GM15510 (cell line): ENCODE data around the gene NARS2.

Experiments
- POLR2A ChIP-seq: IDR thresholded peaks from 3 replicates; pipeline ENCODE4 v1.6.1; 2011; ENCODE audit warnings: borderline replicate concordance; ENCODE audit not compliant: insufficient read length; ENCODE audit errors: extremely low read depth

Gene NARS2

DNA sequence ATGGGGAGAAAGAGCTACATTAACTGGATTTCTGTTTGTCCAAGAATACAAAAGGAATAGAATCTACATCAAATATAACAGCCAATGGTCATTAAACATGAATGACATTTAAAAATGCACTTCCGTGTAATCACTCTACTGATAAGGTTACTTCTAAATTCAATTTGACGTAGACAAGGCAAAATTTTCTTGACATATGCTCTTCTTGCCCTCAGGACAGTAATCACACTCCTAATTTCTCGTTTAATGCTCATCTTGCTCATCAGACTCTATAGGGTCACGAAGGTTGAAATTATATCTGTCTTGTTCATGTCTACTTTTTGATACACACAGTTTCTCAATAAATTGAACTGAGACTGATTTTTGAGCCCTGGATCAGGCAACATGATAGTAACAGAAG is 58.4 kb downstream of the NARS2 start:
- TF ChIP-seq POLR2A = no peak

DNA sequence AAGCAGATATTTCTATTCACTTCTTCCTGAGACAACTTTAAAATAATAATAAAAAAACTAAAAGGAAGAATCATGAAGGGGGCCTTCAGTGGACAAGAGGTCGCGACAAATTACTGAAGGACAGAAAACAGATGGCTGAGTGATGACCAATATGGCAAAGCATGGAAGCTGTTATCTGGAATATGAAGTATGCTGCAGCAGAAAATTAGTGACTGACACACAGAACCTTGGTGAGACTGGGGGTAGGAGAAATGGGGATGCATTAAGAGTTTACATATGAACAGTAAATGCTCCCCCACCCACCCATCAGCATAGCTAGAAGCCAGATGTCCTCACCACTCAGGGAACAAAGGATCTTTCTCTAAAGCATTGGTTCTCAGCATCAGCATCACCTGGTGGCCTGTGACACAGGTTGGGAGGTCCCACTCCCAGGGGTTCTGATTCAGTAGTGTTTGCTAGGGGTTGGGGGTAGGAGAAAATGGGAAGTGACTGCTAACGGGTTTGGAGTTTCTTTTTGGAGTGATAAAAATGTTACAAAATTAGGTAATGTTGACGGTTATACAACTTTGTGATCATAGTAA is 59.7 kb downstream of the NARS2 start:
- TF ChIP-seq POLR2A = no peak

DNA sequence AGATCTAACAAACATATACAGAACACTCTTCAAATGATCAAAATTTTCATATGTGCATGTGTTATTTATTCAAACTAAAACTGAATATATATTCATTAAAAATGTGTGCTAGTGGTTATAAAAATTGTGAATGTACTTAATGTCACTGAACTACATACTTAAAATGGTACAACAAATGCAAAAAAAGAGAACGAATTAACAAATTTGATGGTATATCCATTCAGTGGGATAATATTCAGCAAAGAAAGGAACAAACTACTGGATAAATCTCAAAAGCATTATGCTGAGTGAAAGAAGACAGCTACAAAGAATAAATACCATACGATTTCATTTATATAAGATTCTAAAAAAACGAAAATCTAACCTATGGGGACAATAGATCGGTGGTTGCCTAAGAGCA is 64.1 kb downstream of the NARS2 start:
- TF ChIP-seq POLR2A = no peak

DNA sequence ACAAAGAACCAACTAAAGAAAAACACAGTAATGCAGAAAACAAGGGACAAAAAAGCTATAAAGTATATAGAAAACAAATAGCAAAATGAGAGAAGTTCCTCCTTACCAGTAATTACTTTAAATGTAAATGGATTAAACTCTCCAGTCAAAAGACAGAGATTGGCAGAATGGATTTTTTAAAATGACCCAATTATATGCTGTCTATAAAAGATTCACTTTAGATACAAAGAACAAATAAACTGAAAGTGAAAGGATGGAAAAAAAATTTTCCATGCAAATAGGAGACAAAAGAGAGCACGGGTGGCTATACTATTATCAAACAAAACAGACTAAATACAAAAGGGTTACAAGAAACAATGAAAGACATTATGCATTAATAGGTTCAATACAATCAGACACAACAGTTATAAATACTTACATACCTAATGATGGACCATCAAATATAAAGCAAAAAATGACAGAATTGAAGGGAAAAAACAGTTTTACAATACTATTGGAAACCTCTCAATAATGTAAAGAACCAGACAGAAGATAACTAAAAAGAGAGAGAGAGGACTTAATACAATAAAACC is 64.6 kb downstream of the NARS2 start:
- TF ChIP-seq POLR2A = no peak

- no peak for TF ChIP-seq POLR2A
Measured at GRCh38 chr11:78504708-78505107, 70.0 kb downstream of the NARS2 start.

DNA sequence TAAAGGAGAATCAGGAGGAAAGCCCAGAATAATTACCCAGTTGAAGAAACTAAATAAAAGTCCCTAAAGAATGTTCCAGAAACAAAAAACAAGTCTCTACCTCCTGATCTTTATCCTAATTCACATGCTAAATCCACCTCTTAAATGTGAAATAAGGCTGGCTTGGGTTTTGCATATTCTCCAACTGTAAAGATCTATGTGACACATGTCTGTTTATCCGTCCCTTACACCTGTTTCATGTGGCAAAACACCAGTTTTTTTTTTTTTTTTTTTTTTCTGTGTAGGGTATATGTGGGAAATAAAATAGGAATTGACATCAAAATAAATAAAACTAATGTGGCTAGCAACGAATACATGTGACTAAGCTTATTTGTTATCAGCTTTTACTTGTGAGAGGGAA is 70.5 kb downstream of the NARS2 start:
- no peak for TF ChIP-seq POLR2A

DNA sequence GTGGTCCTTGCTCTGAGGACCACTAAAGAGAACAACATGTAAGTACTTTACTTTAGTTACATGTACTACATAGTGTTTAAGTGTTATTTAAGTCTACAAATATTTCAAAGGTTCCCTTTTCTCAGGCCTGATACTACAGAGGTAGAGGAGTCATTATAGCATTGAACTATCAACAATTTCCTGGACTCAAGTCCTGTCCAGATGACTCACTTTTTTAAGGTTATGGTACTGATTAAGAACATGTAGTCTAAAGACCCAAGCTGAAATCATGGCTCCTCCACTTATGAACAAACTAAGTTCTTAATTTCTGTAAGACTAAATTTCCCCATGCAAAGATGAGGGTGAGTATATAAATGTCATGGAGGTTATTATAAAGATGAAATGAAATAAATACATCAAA is 74.7 kb downstream of the NARS2 start:
- TF ChIP-seq POLR2A = no peak

GRCh38 chr11:78497293-78497692 is 77.4 kb downstream of the NARS2 start:
- no peak for TF ChIP-seq POLR2A

GRCh38 chr11:78493413-78493975 is 81.2 kb downstream of the NARS2 start:
- no peak for TF ChIP-seq POLR2A

- TF ChIP-seq POLR2A = no peak
Measured at GRCh38 chr11:78492973-78493372, 81.7 kb downstream of the NARS2 start.

DNA sequence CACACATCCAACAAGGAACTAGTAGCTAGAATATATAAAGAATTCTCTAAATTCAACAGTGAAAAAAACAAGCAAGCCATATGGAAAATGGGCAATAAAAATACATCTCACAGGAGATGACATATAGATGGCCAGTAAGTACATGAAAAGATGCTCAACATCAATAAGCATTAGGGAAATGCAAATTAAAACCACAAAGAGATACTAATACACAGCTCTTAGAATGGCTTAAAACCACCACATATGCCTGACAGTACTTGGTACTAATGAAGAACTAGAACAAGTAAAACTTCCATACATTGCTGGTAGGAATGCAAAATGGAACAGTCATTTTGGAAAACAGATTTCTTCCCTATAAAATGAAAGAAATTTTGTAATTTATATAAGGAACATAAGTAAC is 85.5 kb downstream of the NARS2 start:
- no peak for TF ChIP-seq POLR2A

GRCh38 chr11:78478536-78478935 is 96.1 kb downstream of the NARS2 start:
- TF ChIP-seq POLR2A = no peak

DNA sequence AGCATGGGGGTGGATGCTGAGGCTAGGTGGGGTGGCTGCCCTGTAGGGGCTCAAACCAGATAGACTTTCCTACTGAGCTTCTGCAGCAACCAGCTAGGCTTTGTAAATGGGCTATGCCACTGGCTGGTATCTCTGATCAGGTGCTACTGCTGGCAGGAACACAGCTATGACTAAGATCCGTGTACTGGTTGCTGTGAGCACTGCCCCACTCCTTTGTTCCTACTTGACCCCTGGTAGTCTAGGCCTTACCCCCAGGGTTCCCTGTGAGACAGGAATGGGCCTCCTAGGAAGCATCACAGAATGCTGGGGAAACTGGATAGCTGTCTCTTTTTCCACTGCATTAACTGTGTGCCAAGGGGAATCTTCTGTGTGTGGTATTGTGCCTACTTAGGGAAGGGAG is 98.6 kb downstream of the NARS2 start:
- no peak for TF ChIP-seq POLR2A

GRCh38 chr11:78474451-78474850 is 100.2 kb downstream of the NARS2 start:
- TF ChIP-seq POLR2A = no peak

DNA sequence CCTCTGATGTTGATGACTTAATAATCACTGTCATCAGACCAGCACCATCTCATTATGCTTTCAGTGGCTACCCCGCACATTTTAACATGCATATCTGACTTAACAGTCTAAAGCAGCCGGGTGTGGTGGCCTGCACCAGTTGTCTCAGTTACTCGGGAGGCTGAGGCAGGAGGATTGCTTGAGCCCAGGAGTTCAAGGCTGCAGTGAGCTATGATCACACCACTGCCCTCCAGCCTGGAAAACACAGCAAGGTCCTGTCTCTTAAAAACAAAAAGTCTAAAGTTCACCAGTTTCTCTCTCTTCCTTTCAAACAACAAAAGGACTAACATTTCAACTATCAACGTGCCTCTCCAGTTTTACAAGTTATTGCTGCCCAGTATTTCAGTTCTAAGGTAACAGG is 101.8 kb downstream of the NARS2 start:
- no peak for TF ChIP-seq POLR2A

DNA sequence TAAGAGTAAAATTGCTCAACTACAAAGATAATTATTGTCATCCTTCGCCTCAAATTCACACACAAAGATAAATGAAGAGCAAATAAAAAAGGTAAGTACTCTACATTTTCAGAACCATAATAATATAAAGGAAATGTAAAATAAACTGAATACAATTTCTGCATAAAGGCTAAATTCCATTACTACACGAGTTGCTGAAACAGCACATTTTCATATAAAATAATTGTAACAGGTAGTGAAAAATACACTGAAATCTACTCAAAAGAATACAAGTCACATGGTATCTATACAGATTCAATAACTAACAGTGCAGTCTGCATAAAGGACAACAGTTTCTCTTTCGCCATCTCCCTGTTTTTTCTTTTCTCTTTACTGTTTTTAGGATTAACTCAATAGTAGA is 102.3 kb downstream of the NARS2 start:
- TF ChIP-seq POLR2A = no peak

GRCh38 chr11:78470861-78471442 is 103.7 kb downstream of the NARS2 start:
- TF ChIP-seq POLR2A = no peak

DNA sequence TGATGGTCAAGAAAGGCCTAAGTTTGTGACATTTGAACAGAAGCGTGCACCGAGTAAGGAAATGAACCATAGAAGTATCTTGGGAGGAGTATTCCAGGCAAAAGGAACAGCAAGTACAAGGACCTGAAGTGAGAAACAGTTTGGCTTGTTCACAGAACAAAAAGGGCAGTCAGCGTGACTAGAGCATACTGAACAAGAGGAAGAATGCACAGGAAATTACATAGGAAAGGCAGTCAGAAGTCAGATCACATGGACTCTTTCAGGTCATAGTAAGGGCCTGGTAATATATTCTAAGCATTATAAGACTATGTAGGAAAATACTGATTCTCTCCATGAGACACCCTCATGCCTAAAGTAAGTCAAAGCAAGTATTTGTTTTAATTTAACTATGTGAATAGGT is 104.8 kb downstream of the NARS2 start:
- TF ChIP-seq POLR2A = no peak
